Stimulated activated CD4-positive, alpha-beta T cell treated with anti-CD3 and anti-CD28 coated beads, Interleukin-4, amount 100 ng/mL, for 1 hour (primary cell): ENCODE measurements around the gene TEX11.
"Not testable (repeated sequence)": the region's sequence is repeated elsewhere in the genome, so short reads cannot be mapped to it uniquely, and the experiment has no call there.

Experiments
- DNase-seq: peaks from one replicate; pipeline ENCODE4 v3.0.0-alpha.2; 2020

The TEX11 gene

DNA sequence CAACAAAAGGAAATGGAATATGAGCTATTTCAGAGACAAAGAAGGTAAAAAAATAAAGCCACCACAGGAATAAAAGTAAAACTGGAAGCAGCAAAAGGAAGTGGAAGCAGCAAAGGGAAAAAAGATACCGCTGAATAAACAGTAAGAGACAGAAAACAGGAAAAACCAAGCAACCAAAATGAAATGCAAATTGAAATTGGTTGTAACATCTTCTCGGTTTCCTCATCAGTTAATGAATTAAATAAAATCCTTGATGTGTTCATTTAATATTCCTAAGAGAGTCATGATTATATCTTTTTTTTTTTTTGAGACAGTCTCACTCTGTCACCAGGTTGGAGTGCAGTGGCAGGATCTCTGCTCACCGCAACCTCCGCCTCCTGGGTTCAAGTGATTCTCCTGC, 331.1 kb downstream of the TEX11 start:
- DNase-seq, result no peak

DNA sequence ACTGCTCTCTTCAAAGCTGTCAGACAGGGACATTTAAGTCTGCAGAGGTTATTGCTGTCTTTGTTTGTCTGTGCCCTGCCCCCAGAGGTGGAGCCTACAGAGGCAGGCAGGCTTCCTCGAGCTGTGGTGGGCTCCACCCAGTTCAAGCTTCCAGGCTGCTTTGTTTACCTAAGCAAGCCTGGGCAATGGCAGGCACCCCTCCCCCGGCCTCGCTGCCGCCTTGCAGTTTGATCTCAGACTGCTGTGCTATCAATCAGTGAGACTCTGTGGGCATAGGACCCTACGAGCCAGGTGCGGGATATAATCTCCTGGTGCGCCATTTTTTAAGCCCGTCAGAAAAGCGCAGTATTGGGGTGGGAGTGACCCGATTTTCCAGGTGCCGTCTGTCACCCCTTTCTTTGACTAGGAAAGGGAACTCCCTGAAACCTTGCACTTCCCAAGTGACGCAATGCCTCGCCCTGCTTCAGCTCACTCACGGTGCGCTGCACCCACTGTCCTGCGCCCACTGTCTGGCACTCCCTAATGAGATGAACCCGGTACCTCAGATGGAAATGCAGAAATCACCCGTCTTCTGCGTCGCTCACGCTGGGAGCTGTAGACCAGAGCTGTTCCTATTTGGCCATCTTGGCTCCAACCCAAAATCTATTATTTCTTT, 338.5 kb downstream of the TEX11 start:
- DNase-seq, result not testable (repeated sequence)

DNA sequence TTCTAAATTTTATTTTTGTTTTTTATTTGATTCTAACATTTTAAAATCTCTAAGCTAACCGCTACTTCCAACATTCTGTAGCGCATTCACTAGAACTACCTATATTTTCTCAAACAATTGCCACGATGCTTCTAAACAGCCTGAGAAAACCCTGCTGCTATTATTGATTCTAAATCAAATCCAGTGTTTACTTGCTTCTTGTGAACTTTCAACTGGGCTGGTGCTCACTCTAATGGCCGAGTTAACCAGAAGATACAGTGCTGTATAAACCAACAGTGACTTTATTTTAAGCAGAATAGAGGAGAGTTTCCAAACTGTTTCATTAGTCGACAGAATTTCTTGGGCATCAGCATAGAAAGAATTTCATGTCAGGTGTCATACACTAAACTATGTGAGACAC, 353.6 kb downstream of the TEX11 start:
- no peak for DNase-seq

DNA sequence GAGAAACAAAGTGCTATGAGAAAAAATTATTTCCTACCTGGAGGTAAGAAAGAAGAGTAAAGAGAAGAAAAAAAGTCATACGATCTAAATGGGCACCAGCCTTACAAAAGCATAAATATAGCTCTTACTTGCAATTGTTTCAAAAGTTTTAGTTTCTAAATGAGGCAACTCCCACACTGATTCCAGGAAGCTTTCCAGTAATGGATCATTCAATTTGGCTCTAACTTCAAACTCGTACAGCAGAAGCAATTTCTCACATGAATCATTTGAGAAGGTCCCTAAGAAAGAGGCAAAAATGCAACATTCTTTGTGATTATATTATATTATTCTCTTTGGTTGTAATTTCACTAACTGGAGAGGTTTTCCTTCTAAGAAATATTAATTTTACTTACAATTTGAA, 354.0 kb downstream of the TEX11 start:
- no peak for DNase-seq

DNA sequence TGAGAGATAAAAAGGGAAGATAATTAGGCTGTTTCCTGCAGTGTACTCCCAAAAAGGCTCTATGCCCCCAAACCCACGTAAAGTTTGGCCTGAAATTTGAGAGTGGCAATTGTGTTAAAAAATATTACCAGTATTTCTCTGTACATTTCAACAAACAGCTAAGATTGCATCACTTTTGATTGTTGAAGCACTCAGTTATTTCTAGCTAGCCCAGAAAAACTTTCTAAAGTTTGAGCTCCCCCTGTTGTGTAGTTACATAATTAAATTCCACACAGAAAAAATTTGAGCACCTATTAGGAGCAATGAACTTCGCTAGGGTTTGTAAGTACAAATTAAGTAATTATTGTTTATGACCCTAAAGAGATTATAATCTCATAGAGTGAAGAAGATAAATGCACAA, 354.4 kb downstream of the TEX11 start:
- DNase-seq, result no peak

DNA sequence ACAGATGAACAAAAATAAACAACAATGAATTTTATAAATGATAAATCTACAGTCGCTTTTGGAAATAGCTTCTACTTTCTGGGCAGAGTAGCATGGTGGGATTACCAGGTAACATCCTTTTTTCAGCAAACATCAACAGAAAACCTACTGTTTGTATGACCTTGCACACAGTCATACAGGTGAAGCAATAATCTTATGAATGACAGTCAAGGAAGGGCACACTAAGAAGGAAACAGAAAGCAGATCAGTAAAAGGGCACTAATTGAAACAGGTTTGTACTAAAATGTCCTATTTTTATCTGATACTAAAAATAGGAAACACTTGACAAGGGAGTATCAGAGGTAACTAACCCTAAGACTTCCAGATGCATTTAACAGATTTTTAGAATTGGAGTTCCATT, 355.0 kb downstream of the TEX11 start:
- no peak for DNase-seq

DNA sequence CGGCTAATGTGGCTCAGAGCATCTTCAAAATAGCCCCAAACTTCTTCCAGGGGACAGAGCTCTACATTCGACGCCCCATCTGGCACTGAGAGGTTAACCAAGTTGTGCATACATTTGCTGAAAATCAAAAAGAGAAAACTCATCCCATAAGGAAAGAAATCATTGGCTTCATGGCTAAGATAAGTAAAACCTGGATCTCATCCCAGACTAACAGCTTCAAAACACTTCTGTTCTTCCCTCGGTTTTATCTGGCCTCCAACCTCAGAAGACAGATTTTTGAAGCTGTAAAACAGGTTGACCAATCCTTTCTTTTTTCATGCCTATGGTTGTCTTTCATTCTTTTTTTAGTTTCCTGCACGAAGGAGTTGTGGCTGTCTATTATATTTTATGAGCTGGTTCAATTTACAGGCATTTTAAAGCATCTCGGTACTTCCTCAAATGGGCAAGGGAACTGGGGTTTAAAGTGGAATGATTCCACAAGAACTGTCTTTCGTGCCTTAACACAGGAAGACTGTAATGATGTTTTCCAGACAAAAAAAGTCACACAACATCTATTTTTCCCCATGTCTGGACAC, 356.3 kb downstream of the TEX11 start:
- no peak for DNase-seq

DNA sequence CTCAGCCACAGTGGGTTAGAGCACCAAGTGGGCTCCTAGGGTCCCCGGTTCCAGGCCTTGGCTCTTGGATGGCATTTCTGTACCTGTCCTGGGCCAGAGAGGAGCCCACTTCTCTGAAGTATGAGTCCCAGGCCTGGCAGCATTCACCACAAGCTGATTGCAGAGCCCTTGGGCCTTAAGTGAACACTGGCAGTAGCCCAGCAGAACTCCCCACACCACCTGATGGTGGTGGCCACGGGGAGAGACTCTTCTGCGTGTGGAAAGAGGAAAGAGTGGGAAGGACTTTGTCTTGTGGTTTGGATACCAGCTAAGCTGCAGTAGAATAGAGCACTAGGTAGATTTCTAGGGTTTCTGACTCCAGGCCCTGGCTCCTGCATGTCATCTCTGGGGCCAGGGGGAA, 359.1 kb downstream of the TEX11 start:
- no peak for DNase-seq

DNA sequence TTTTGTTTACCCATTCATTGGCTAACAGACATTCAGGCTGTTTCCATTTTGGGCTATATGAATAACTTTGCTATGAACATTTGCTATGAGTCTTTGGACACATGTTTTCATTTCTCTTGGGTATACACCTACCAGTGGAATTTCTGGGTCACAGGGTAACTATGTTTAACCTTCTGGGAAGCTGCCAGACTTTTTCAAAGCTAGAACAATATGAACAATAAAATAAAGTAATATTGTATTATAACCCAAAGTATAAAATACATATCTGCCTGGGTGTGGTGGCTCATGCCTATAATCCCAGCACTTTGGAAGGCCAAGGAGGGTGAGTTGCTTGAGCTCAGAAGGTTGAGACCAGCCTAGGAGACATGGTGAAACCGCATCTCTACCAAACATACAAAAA, 373.3 kb downstream of the TEX11 start:
- DNase-seq, result no peak

DNA sequence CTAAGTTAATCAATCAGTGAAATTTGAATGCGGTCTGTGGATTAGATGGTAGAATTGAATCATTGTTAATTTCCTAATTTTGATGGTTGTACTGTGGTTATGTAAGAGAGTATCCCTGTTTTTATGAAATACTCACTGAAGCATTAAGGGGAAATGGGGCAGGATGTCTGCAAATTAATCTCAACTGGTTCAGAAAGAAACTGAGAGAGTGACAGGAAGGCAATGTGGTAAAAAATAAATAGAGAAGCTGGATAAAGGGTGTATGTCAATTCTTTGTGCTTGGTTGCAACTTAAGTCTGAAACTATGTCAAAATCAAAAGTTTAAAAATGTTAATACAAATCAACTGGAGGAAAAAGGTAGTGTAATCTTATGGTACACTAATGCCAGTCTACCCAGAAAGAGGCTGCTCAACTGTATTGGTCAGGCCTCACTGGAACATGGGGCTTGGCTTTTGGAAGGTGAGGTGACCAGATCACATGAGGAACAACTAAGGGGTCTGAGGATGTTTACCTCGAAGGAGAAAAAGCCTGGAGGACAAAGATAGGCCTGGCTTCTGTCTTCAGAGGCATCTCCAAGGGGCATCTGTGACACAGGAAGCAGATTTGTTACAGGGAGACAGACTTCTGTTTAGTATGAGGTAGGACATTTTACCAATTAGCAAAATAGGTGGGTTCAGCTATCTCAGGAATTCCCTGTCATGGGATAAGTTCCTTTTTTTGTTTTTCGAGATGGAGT, 380.7 kb downstream of the TEX11 start:
- DNase-seq, result no peak

DNA sequence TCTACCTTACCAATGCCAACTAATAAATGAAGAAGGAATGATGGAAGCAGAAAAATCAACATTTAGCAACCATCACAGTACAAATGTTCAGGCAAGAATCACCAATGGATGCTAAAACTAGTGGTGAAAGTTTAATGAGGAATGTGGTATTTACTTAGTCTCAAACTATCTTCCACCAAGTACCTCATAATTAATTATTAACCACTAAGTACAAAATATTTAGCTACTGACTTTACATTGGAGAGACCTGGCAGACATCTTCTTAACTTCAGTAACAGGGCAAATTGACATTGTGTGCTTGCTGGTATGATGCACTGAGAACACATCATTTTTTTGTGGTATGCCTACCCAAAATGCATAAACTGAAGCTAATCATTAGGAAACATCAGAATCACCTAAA, 381.5 kb downstream of the TEX11 start:
- DNase-seq, result no peak

DNA sequence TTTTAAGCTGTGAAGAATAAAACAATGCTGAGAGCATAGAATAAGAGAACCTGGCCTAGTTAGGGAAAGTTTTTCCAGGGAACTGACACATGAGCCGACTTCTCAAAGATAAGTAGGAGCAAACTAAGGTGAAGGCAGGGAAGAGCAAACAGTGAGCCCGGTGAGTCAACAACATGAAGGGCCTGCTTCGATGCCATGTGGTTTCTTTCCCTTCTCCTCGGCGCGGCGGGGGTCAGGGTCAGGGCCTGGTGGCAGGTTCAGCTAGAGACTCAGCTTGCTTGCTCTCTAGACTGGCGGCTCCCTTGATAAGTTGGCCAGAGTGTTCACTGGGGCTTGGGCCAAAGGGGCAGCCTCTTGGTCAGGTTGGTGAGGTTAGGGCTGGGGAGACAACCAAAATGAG, 382.8 kb downstream of the TEX11 start:
- DNase-seq, result no peak

DNA sequence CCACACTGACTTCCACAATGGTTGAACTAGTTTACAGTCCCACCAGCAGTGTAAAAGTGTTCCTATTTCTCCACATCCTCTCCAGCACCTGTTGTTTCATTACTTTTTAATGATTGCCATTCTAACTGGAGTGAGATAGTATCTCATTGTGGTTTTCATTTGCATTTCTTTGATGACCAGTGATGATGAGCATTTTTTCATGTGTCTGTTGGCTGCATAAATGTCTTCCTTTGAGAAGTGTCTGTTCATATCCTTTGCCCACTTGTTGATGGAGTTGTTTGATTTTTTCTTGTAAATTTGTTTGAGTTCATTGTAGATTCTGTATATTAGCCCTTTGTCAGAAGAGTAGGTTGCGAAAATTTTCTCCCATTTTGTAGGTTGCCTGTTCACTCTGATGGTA, 392.8 kb downstream of the TEX11 start:
- DNase-seq, result not testable (repeated sequence)

DNA sequence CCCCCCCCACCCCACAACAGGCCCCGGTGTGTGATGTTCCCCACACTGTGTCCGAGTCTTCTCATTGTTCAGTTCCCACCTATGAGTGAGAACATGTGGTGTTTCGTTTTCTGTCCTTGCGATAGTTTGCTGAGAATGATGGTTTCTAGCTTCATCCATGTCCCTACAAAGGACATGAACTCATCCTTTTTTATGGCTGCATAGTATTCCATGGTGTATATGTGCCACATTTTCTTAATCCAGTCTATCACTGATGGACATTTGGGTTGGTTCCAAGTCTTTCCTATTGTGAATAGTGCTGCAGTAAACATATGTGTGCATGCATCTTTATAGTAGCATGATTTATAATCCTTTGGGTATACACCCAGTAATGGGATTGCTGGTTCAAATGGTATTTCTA, 393.2 kb downstream of the TEX11 start:
- not testable (repeated sequence) for DNase-seq

DNA sequence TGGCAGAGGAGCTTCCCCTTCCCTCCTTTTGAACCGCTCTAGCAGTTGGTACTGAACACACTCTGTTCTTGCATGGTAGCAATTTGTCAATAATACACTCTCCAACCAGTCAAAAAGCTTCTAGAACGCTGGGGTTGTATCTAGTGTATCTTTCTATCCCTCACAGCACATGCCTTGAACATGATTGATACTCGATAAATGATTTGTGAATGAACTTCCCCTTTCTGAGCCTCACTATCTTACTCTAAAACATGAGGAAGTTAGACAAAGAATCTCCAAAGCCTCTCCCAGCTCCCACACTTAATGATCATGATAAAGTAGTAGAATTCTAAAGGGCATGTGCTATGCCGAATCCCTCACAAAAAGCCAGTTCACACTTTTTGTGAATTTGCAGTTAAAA, 399.4 kb downstream of the TEX11 start:
- DNase-seq, result no peak

DNA sequence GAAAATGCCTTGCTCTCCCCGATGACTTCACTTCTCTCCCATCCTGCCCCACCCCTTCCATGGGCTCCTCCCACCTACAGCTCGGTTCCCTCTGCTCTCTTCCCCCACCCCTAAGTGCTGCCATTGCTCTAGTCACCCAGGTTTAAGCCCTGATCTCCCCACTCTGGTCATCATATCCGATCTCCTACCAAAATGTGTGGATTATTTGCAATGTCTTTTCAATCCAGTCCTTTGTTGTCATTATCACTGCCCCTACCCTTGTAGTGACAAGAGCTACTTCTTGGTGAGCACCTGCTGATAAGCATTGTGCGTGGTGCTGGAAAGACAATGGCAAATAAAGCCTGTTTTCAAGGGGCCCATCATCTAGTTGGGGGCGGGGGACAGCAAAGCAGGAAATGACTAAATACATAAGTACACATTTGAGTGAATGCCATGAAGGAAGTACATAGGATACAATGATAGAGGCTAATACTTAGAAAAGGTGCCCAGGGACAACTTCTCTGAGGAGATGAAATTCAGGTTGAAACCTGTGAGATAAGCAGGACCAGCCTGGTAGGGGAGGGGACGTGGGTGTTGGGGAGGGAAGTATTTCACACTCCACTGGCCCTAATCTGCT, 400.1 kb downstream of the TEX11 start:
- DNase-seq, result no peak

DNA sequence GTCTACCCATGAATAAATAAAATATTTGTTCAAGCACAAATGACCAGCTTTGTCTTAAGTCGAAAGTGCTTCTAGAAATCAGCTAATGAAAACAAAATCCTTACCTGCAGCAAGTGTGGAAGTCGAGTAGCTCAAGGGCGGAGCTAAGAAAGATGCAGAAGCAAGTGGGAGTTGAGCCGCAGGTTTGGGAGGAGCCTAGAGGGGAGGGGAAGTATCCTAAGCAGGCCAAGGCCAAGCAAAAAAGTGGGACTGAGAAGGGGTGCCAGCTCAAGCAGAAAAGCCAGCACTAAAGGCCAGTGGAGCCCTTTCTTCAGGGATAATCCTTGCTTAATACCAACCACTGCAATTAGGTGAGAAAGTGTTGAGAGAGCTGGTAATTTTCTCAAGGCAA, 403.1 kb downstream of the TEX11 start:
- no peak for DNase-seq

DNA sequence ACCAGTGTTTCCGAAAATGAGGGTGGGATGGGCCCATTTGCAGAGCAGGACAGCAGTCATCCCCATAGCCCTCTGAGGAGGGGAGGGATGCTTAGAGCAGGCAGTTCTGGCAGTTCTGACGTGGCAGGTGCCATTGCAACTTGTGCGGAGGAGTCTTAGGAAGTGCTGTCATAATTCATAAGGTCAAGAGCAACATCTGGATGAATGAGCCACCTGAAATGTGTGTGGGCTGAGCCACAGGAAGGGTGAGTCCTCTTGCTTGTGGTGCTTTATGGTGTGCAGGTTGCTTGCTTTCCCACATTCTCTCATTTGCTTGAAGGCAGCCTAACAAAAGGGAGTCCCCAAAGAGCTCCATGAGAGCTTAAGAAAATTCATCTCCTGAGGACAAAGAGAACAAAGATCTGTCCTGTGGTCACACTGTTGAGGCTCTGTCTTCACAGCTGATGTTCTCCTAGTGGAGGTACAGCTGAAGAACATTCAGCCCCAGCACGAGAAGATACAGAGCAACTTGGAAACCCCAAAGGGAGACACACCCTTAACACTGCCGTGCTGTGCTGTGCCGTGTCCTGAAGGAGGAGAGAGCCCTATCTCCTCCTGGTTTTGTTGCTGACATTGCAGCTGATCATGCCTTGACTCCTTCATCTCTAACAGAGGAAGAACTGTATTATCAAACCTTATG, 403.6 kb downstream of the TEX11 start:
- DNase-seq, result peak; percentile 1

DNA sequence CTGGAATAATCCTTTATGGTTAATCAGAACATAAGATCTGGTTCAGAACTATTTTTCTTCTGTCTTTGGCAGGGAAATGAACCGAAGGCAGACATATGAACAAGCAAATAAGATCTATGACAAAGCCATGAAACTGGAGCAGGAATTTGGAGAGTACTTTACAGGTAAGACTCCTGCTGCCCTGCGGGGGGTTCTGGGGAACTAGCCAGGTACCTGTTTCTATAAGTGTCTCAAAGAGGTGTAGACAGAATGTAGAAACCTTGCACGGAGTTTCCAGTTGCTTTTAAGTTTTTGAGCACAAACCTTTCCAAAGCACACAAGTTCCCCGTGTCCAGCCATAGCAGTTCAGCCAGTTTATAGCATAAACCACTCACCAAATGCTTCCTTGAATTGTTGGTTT, 407.7 kb downstream of the TEX11 start:
- DNase-seq, result no peak

DNA sequence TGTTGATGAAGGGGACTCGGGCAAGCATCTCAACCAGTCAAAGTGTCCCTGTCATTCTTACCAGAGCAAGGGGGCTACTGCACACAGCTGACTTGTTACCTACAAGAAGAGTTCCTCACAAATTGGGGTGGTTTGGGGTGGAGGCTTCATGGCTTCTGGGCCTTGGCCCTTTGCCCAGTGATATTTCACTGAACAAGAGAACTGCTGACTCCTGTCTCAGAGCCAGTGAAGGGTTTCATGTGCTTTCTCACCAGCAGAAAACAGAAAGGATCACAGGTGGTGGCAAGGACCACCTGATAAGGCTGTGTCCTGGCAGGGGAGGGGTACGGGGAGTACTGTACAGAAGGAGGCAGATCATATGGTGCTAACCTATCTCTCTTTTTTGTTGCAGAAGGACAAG, 410.4 kb downstream of the TEX11 start:
- no peak for DNase-seq

DNA sequence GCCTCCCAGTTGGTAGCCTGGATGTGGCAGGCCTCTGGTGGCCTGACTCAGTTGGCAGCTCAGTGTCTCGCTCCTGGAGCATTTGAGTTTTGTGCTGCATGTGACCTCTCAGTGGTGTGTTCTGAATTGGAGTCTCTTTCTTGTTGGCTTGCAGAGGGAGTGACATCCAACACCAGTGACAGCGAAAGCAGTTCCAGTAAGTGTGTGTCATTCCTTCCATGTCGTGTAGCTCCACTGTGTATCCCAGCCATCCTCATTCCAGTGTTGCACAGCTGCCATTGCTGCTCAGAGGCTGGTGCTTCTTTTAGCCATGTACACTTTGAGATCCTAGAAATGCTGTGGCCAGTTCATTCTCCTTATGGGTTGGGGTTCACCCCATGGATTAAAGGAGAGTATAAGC, 411.5 kb downstream of the TEX11 start:
- no peak for DNase-seq

DNA sequence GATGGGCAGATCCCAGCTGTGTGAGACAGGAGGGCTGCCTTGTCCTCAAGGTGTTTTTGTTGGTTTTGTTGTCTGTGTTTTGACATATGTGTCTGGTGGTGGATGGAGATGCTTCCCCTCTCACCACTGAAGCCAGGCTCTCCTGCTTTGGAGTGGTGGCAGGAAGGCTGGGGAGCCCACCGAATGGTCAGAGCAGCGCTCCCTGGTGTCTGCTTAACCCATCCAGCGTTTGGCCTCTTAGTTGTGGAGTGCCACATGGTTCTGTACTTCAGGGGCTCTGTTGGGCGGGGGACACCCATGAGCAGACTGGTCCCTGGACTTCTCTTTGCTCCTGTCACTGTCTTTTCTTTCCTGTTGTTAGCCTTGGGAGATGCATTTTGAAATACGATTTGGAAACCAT, 412.0 kb downstream of the TEX11 start:
- DNase-seq, result no peak

DNA sequence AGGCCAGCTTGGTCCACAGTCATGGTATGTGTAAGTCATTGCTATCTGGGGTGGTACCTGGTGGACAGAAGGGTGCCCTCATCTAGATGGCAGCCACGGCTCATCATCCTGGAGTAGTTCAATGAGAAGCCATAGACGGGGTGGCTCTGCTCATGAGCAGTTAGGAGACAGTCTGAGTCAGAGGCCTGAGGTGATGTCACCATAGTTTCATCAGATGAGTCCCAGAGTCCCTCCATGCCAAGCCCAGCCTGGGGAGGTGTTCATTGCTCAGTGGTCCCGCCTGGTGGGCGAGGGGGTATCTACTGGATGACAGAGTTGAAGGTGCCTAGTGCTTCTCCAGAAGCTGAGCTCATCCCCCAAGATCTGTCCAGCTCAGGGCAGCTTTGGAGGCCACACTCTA, 414.1 kb downstream of the TEX11 start:
- peak; percentile 1 for DNase-seq

DNA sequence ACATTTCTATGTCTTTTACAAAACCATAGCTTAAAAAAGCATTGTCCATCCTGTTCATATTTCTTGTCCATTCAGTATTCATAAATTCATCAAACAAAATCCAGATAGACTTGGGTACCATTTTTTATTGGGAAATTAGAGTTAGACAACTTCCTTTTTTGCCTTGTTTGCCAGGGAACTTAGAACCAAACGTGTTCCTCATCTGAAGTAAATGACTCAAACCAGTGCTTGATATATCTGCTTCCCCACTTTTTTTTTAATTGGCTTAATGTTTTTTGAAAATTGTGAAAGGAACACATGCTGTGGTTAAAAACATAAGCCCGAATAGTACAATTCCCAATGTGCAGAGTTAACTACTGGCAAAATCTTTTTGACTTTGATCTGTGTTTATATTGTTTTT, 419.7 kb downstream of the TEX11 start:
- no peak for DNase-seq
